GM23338 (cell line): ENCODE measurements around the gene SFT2D1.

ENCODE experiments used
- CREB1 ChIP-seq: fragments of 250-450 bp; sonication (Bioruptor Pico); IDR thresholded peaks from 2 replicates; pipeline ENCODE4 v1.5.0; 2020; ENCODE audit warnings: low read depth, mild to moderate bottlenecking, moderate library complexity
- EZH2 ChIP-seq: fragments of 200-600 bp; sonication (generic); IDR thresholded peaks from one replicate; pipeline ENCODE4 v1.8.0; 2017; ENCODE audit warnings: antibody characterized with exemption, mild to moderate bottlenecking, low read depth; ENCODE audit not compliant: unreplicated experiment
- EZH2phosphoT487 ChIP-seq: fragments of 200-600 bp; sonication (generic); IDR thresholded peaks from one replicate; pipeline ENCODE4 v1.8.1; 2018; ENCODE audit warnings: antibody characterized with exemption; ENCODE audit not compliant: unreplicated experiment
- JUNB ChIP-seq: IDR thresholded peaks from one replicate; pipeline ENCODE4 v1.6.1; 2016; ENCODE audit warnings: antibody characterized with exemption; ENCODE audit not compliant: unreplicated experiment
- NANOG ChIP-seq: IDR thresholded peaks from 2 replicates; pipeline ENCODE4 v1.6.1; 2016; ENCODE audit warnings: antibody characterized with exemption, borderline replicate concordance
- POLR2AphosphoS5 ChIP-seq: IDR thresholded peaks from 2 replicates; pipeline ENCODE4 v1.6.1; 2016; ENCODE audit warnings: antibody characterized with exemption, low read depth
- STAT1 ChIP-seq: IDR thresholded peaks from one replicate; pipeline ENCODE4 v1.6.1; 2016; ENCODE audit warnings: antibody characterized with exemption; ENCODE audit not compliant: unreplicated experiment
- ZNF114 ChIP-seq: fragments of 250-450 bp; sonication (Bioruptor Pico); IDR thresholded peaks from 2 replicates; pipeline ENCODE4 v1.5.0; 2020; ENCODE audit warnings: mild to moderate bottlenecking, moderate library complexity
- ZNF331 ChIP-seq: fragments of 250-450 bp; sonication (Bioruptor Pico); IDR thresholded peaks from 2 replicates; pipeline ENCODE4 v1.5.0; 2020; ENCODE audit warnings: low read depth, mild to moderate bottlenecking, moderate library complexity
- TF ChIP-seq, protein P1 (sequence below), 2 experiments: fragments of 200-600 bp in 1 of 2; sonication (generic) in 1 of 2; conservative IDR thresholded peaks; 2 replicates each; pipeline versions ENCODE4 v1.5.1 to v1.6.1; 2016 to 2017; ENCODE audit warnings: antibody characterized with exemption in 2 of 2, low read depth in 2 of 2, mild to moderate bottlenecking in 2 of 2, moderate library complexity in 1 of 2
- TF ChIP-seq, protein P2 (sequence below): IDR thresholded peaks from one replicate; pipeline ENCODE4 v1.6.1; 2018; ENCODE audit warnings: antibody characterized with exemption; ENCODE audit not compliant: unreplicated experiment
- TF ChIP-seq, protein P3 (sequence below): IDR thresholded peaks from 2 replicates; pipeline ENCODE4 v1.6.1; 2016; ENCODE audit warnings: antibody characterized with exemption

DNA sequence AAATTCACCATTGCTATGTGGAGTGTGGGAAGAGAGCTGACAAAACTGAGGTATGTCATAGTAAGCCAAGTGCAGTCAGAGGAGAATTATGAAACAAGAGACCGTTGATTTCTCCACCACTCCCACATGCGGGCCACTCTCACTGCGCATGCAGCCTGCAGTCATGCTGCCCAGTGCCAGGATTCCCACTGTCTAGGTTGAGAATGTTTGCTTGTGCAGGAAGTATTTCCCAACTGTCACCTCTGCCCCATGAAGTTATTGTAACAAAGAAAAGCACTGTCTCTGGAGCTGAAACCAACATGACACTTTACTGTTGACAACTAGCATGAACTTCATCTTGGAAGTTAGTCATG, 18.7 kb upstream of the SFT2D1 start:
- TF ChIP-seq POLR2AphosphoS5 (no peak), EZH2 (no peak), EZH2phosphoT487 (no peak), CREB1 (CRISPR knock-in tag) (no peak), ZNF331 (CRISPR knock-in tag) (no peak), STAT1 (no peak), JUNB (no peak), NANOG (no peak), ZNF114 (CRISPR knock-in tag) (no peak)
- TF ChIP-seq, protein P1, sequence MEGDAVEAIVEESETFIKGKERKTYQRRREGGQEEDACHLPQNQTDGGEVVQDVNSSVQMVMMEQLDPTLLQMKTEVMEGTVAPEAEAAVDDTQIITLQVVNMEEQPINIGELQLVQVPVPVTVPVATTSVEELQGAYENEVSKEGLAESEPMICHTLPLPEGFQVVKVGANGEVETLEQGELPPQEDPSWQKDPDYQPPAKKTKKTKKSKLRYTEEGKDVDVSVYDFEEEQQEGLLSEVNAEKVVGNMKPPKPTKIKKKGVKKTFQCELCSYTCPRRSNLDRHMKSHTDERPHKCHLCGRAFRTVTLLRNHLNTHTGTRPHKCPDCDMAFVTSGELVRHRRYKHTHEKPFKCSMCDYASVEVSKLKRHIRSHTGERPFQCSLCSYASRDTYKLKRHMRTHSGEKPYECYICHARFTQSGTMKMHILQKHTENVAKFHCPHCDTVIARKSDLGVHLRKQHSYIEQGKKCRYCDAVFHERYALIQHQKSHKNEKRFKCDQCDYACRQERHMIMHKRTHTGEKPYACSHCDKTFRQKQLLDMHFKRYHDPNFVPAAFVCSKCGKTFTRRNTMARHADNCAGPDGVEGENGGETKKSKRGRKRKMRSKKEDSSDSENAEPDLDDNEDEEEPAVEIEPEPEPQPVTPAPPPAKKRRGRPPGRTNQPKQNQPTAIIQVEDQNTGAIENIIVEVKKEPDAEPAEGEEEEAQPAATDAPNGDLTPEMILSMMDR (conservative IDR thresholded peaks at IDR 0.05; ENCODE audit: low read depth in 2 of 2) = no peak
- TF ChIP-seq, protein P2, sequence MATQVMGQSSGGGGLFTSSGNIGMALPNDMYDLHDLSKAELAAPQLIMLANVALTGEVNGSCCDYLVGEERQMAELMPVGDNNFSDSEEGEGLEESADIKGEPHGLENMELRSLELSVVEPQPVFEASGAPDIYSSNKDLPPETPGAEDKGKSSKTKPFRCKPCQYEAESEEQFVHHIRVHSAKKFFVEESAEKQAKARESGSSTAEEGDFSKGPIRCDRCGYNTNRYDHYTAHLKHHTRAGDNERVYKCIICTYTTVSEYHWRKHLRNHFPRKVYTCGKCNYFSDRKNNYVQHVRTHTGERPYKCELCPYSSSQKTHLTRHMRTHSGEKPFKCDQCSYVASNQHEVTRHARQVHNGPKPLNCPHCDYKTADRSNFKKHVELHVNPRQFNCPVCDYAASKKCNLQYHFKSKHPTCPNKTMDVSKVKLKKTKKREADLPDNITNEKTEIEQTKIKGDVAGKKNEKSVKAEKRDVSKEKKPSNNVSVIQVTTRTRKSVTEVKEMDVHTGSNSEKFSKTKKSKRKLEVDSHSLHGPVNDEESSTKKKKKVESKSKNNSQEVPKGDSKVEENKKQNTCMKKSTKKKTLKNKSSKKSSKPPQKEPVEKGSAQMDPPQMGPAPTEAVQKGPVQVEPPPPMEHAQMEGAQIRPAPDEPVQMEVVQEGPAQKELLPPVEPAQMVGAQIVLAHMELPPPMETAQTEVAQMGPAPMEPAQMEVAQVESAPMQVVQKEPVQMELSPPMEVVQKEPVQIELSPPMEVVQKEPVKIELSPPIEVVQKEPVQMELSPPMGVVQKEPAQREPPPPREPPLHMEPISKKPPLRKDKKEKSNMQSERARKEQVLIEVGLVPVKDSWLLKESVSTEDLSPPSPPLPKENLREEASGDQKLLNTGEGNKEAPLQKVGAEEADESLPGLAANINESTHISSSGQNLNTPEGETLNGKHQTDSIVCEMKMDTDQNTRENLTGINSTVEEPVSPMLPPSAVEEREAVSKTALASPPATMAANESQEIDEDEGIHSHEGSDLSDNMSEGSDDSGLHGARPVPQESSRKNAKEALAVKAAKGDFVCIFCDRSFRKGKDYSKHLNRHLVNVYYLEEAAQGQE = no peak
- TF ChIP-seq, protein P3, sequence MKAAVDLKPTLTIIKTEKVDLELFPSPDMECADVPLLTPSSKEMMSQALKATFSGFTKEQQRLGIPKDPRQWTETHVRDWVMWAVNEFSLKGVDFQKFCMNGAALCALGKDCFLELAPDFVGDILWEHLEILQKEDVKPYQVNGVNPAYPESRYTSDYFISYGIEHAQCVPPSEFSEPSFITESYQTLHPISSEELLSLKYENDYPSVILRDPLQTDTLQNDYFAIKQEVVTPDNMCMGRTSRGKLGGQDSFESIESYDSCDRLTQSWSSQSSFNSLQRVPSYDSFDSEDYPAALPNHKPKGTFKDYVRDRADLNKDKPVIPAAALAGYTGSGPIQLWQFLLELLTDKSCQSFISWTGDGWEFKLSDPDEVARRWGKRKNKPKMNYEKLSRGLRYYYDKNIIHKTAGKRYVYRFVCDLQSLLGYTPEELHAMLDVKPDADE = no peak
